ENCODE data around the gene KLHL25.

Gene KLHL25

DNA sequence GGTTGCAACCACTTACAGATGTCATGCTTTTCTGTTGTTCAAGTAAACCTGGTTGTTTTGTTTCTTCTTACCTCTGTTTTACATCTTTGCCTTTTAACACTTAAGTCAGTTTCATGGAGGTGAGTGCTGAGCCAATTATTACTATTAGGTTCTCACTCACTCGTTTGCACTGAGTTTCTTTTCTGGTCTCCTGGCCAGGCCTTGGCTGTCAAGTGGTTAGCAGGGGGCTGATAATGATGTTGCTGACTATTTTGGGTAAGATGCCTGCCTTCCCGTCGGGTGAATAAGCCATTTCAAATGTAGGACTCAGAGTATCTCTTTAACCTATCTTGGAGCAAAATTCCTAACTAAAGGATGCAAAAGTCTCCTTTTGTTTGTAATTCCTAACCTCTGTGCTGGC is 78.5 kb downstream of the KLHL25 start:
- DNase-seq, result no peak

GRCh38 chr15:85711580-85712192 is 83.0 kb downstream of the KLHL25 start:
- DNase-seq, result no peak

DNA sequence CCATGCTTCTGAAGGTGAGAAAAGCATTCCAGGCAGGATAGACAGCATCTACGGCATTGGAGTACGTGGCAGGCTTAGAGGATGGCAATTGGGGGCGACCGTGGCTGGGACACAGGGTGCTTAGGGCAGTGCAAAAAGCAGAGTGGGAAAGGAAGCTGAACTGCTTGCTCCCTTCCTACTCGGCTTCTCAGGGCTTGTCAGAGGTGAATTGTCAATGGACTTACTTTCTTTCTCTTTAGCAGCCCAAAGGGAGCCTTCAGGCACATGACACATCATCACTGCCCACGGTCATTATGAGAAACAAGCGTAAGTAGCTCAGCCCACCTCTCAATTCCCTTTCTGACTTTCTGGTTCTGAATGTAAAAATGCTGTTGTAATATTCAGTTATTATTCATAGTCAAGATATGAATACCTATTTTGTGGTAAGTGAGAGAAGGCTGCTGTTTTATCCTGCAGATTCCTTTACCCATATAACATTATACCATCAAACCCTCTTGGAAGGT is 84.3 kb downstream of the KLHL25 start:
- no peak for DNase-seq
